WERI-Rb-1 (cell line): ENCODE data around the gene CCDC134.

Experiments
- DNase-seq: peaks from one replicate; pipeline ENCODE4 v3.0.0-alpha.2; 2020
- H3K27ac ChIP-seq: fragments of 250-450 bp; sonication (Bioruptor Pico); 2 replicates; pipeline ENCODE4 v1.5.1; 2020; ENCODE audit warnings: mild to moderate bottlenecking, moderate library complexity
- H3K27me3 ChIP-seq: fragments of 250-450 bp; sonication (Bioruptor Pico); 2 replicates; pipeline ENCODE4 v1.5.1; 2021; ENCODE audit warnings: mild to moderate bottlenecking, low read depth, moderate library complexity; ENCODE audit not compliant: insufficient read depth, severe bottlenecking
- H3K36me3 ChIP-seq: fragments of 250-450 bp; sonication (Bioruptor Pico); 2 replicates; pipeline ENCODE4 v1.5.1; 2020; ENCODE audit warnings: mild to moderate bottlenecking, moderate library complexity
- H3K4me3 ChIP-seq: 2 replicates; pipeline ENCODE4 v1.5.1; 2011; ENCODE audit warnings: low read depth, mild to moderate bottlenecking, control low read depth, low read length
- H3K9me3 ChIP-seq: fragments of 250-450 bp; sonication (Bioruptor Pico); 2 replicates; pipeline ENCODE4 v1.5.1; 2021; ENCODE audit warnings: mild to moderate bottlenecking, moderate library complexity; ENCODE audit not compliant: severe bottlenecking
- TF ChIP-seq, protein P1 (sequence below): IDR thresholded peaks from 2 replicates; pipeline ENCODE4 v1.5.1; 2011; ENCODE audit warnings: low read depth, mild to moderate bottlenecking, control low read depth, inconsistent platforms, low read length

Gene CCDC134

DNA sequence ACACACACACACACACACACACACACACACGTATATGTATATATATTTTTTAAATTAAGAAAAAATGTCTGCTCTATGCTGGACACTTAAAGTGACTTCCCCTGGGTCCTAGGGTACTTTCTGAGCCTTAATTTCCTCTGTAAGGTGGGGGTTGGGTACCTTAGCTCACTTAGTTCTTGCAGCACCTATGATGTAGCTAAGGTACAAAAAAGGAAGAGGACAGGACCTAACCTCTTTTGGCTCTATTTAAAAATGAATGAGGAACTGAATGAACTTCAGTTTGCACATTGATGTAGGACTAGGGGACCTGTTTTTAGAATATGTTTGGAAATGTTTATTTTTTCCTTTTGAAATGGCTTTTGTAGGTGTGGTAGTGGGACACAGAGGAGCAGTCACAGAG lies 43.6 kb downstream of the CCDC134 start:
- Histone ChIP-seq H3K36me3 (peaks cover 40% of the 10 kb centered on the region), H3K27me3 (no peaks in the 10 kb centered on the region), H3K4me3 (no peak overlapping the region), H3K27ac (no peak overlapping the region), H3K9me3 (no peaks in the 10 kb centered on the region)
- TF ChIP-seq, protein P1, sequence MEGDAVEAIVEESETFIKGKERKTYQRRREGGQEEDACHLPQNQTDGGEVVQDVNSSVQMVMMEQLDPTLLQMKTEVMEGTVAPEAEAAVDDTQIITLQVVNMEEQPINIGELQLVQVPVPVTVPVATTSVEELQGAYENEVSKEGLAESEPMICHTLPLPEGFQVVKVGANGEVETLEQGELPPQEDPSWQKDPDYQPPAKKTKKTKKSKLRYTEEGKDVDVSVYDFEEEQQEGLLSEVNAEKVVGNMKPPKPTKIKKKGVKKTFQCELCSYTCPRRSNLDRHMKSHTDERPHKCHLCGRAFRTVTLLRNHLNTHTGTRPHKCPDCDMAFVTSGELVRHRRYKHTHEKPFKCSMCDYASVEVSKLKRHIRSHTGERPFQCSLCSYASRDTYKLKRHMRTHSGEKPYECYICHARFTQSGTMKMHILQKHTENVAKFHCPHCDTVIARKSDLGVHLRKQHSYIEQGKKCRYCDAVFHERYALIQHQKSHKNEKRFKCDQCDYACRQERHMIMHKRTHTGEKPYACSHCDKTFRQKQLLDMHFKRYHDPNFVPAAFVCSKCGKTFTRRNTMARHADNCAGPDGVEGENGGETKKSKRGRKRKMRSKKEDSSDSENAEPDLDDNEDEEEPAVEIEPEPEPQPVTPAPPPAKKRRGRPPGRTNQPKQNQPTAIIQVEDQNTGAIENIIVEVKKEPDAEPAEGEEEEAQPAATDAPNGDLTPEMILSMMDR, result no peak
- DNase-seq, result no peak

DNA sequence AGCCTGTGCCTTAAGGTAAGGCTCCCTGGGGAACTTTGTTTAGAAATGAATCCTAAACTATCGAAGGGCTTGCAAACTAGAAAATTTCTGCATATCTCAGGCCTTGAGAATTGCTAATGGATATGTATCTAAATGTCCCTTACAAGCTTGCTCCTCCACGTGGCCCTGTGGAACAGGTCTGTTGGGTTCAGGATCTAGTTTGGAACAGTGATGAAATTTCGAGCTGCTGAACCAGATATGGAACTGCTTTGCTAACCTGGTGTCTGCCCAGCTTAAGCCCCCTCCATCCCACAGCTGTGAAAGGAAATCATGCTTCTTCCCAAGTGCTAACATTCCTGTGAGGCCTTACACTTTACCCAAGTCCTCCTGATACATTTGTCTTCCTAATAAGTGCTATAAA lies 44.0 kb downstream of the CCDC134 start:
- TF ChIP-seq, protein P1, result no peak
- no peaks in the 10 kb centered on the region for H3K9me3 ChIP-seq
- H3K27ac ChIP-seq, result no peak overlapping the region
- H3K4me3 ChIP-seq, result no peak overlapping the region
- peaks cover 39% of the 10 kb centered on the region for H3K36me3 ChIP-seq
- DNase-seq, result no peak
- no peaks in the 10 kb centered on the region for H3K27me3 ChIP-seq

DNA sequence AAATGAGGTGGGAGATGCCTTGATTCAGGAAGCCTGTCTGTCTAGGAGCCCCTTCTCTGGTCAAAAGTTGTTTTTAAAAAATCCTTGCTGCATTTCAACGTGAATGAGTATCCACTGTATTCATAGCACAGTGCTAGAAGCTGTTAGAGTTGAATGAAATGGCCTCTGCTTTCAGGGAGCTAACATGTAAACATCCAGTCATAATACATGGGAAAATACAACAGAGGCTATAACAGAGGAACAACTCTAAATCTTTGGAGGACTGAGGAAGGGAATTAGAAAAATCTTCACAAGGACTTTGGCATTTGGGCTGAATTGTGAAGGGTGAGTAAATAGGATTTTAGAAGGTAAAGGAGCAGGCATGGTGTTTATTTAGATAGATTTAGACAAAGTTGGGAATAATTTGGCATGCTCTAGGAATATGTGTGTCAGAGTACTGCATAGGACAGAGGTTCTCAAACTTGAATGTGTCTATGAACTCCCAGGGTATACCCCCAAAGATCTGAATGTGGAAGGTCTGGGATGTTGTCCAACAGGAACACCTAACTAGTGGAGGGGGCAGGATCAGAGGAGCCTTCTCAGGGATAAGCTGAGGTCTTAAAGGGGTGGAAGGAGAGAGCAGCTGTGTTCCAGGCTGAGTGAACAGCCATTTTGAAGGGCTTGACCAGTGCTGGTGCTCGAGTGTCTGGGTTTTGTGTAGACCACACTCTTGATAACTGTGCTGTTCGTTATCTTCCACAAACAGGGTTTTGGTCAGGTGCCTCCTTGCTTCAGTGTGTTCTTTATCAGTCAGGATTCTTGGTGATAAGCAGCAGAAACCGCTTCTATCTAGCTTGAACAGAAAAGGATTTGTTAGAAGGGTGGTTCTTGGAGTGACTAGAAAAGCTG lies 45.1 kb downstream of the CCDC134 start:
- TF ChIP-seq, protein P1, result no peak
- peaks cover 37% of the 10 kb centered on the region for H3K36me3 ChIP-seq
- H3K27me3 ChIP-seq, result no peaks in the 10 kb centered on the region
- no peaks in the 10 kb centered on the region for H3K9me3 ChIP-seq
- peak overlapping the region; percentile 75 for H3K27ac ChIP-seq
- no peak overlapping the region for H3K4me3 ChIP-seq
- DNase-seq, result peak; percentile 59

DNA sequence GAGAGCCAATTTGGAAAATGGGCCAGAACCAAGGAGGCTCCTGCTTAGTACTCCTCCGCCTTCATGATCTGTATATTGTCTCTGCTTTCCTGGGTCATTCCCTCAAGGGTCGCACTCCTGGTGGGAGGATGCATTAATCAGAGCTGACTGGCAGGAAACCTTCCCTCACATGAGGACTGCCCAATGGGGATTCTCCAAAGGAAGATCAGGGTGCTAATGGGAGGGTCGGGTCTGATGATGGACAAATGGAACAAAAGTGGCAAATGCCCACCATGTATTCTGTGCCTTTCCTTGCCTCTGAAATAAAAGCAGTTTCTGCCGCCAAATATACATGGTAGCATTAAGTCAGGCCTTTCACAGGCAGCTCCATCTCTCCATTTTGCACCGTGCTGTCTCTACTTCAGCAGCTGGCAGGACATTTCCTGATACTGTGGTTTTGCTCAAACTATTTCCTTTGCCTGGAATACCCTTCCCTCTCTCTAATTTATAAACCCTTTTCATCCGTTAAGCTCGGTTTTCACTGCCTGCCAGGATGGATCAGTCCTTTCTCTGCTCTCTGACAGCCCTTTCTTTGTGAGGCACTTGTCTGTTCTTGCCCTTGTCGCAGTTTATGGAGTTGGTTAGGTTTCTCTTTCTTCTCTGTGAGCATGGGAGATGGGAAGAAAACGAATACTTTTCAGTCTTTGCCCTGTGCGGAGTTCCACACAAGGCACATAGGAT lies 45.9 kb downstream of the CCDC134 start:
- peak; percentile 17 for DNase-seq
- Histone ChIP-seq H3K9me3 (no peaks in the 10 kb centered on the region), H3K27me3 (no peaks in the 10 kb centered on the region), H3K36me3 (peaks cover 34% of the 10 kb centered on the region), H3K27ac (peak overlapping the region; percentile 75), H3K4me3 (no peak overlapping the region)
- TF ChIP-seq, protein P1, result no peak

DNA sequence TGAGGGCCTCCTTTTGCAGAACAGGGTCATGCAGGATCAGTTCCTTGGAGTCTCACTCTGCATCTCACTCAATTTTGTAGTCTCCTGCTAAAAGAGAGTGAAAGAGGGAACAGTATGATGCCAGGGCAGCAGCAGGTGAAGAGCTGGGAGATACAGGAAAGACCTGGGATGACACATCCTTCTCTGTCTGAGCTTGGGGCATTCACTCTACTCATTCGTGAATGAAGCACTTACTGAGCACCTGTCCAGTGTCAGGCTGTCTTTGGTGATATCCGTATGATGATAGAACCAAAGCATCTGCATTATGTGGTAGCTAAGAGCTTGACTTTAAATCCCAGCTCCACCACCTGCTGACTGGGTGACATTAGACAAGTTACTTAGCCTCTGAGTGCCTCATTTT lies 46.8 kb downstream of the CCDC134 start:
- no peak overlapping the region for H3K4me3 ChIP-seq
- DNase-seq, result no peak
- no peak overlapping the region for H3K27ac ChIP-seq
- TF ChIP-seq, protein P1, result no peak
- no peaks in the 10 kb centered on the region for H3K9me3 ChIP-seq
- H3K27me3 ChIP-seq, result no peaks in the 10 kb centered on the region
- H3K36me3 ChIP-seq, result peaks cover 29% of the 10 kb centered on the region
